Fibroblast of villous mesenchyme (primary cell): ENCODE data around the gene KRT13. TPM values are rescaled to one million over a fixed set of nuclear protein-coding genes. Genes with fewer than 3 reads are reported as not detected.

Experiments used
- DNase-seq: peaks from one replicate; pipeline ENCODE4 v3.0.0-alpha.2; 2010; ENCODE audit warnings: low read depth
- H3K4me3 ChIP-seq: 2 replicates; pipeline ENCODE4 v1.5.1; 2011; ENCODE audit warnings: low read depth, mild to moderate bottlenecking, low read length
- CTCF ChIP-seq: IDR thresholded peaks from 2 replicates; pipeline ENCODE4 v1.5.1; 2012; ENCODE audit warnings: low read depth, mild to moderate bottlenecking, low read length; ENCODE audit not compliant: insufficient read depth
- total RNA-seq: library from RNA; depleted of rRNA; stranded (reverse); fragments of >200 nt; gene quantifications from 2 replicates; pipeline ENCODE4 v1.2.3, GENCODE V29; 2012

KRT13 gene
- total RNA-seq, 1 donor = not detected

DNA sequence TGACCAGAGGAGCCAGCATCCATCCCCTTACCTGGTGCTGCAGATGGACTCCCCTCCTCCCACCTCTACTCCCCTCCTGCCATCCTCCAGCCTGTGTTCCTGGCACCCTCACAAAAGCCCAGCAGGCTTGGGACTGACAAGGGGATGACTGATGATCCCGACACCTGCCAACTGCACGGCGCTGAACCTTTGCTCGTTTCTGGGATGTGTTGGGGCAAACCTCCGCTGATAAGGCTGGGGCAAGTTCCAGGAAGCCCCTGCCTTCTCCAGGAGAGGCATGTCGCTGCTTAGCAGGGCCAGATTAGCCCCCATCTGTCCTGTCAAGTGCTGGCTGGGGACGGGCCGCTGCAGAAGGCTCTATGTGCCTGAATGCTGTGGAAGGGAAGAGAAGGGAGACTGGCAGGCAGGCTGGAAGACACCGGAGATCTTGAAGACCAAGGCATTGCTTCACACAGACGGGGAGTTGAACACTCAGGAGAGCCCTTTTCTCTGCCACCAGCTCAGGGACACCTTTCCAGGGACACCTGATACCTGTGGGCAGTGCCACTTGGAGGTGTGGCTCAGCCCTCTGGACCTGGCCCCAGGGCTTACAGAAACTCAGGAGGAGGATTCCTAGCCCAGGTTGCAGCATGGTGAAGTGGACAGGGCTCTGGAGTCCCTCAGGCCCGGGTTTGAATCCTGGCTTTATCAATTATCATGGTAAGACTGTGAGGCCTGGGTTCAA is 14.3 kb upstream of the KRT13 start:
- no peak overlapping the region for H3K4me3 ChIP-seq
- DNase-seq = no peak
- TF ChIP-seq CTCF = no peak

GRCh38 chr17:41518789-41519449 is 13.5 kb upstream of the KRT13 start, which contains the start of gene KRT15:
Gene KRT15 (minus strand): TSS chr17:41518890. CDS start chr17:41518827, 63 bp downstream.
- TF ChIP-seq CTCF = no peak
- no peak for DNase-seq
- H3K4me3 ChIP-seq = no peak within 1 kb of the TSS

- TF ChIP-seq CTCF = no peak
- H3K4me3 ChIP-seq = no peak overlapping the region
- no peak for DNase-seq
Measured at GRCh38 chr17:41518031-41518430, 12.6 kb upstream of the KRT13 start.

- no peak for TF ChIP-seq CTCF
- no peak overlapping the region for H3K4me3 ChIP-seq
- DNase-seq = no peak
Measured at GRCh38 chr17:41516830-41517283, 11.4 kb upstream of the KRT13 start.

DNA sequence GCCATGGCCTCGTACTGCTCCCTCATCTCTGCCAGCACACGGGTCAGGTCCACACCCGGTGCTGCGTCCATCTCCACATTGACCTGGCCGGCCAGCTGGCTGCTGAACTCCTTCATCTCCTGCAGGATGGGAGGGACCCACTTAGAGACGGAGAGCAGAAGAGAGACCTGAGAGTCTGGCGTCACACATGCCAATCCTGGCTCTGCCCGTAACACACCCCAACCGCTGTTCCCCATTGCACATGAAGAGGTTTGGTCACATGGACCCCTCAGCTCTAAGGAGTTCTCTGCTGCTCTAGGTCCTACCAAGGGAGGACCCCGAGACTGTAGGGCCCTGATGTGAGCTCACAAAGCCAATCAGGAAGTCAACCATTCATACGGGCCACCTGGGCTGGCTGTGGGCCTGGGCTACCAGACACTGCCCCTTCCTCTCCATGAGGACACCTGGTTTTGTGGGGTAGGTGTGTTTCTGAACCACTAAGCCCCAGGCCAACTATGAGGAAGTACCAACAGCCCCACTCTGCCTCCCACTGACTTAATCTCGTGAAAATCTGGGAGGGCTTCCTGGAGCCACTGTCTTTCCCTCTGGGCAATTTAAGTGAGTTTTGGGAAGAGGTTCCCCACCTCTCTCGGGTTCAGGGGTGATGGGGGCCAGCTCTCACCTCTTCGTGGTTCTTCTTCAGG is 10.9 kb upstream of the KRT13 start:
- no peak overlapping the region for H3K4me3 ChIP-seq
- TF ChIP-seq CTCF = no peak
- DNase-seq = no peak

DNA sequence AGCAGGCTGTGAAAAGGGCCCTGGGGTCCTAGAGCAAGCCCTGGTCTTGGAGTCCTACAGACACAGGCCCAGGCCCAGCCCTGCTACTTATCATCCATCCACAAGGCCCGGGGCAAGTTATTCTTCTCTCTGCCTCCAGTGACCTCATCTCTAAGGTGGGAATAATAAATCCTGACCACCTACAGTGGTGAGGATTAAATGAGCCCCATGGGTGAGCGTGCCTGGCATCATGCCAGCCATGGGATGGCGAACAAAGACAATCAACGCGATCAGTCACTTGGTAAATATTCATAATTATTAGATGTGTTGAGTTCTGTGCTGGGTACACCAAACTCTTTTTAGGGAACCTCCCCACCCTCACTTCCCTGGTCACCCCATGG is 7.7 kb upstream of the KRT13 start:
- H3K4me3 ChIP-seq = no peak overlapping the region
- no peak for TF ChIP-seq CTCF
- DNase-seq = no peak
